Hepatocyte (in vitro differentiated cells): ENCODE results near the gene ARL14EPL. TPM values are rescaled to one million over a fixed set of nuclear protein-coding genes. Genes with fewer than 3 reads are reported as not detected.
A peak's percentile ranks its signal among the peaks of the same experiment; 100 is the strongest.

Experiments
- DNase-seq: peaks from one replicate; pipeline ENCODE4 v3.0.0-alpha.2; 2016; ENCODE audit warnings: low spot score
- H2AFZ ChIP-seq: fragments of 200-600 bp; sonication (generic); 2 replicates; pipeline ENCODE4 v1.6.0; 2016; ENCODE audit warnings: antibody characterized with exemption, mild to moderate bottlenecking
- H3K27ac ChIP-seq: fragments of 200-600 bp; sonication (generic); 2 replicates; pipeline ENCODE4 v1.5.1; 2016; ENCODE audit warnings: mild to moderate bottlenecking
- H3K27me3 ChIP-seq: fragments of 200-600 bp; sonication (generic); 2 replicates; pipeline ENCODE4 v1.6.1; 2016
- H3K36me3 ChIP-seq: fragments of 200-600 bp; sonication (generic); replicated peaks from 2 replicates; pipeline ENCODE4 v1.5.1; 2016; ENCODE audit warnings: low read depth; ENCODE audit not compliant: insufficient read depth
- H3K4me1 ChIP-seq: fragments of 200-600 bp; sonication (generic); 2 replicates; pipeline ENCODE4 v1.5.1; 2016; ENCODE audit warnings: mild to moderate bottlenecking, moderate library complexity; ENCODE audit not compliant: insufficient read depth
- H3K4me2 ChIP-seq: fragments of 200-600 bp; sonication (generic); 2 replicates; pipeline ENCODE4 v1.6.0; 2016
- H3K4me3 ChIP-seq: fragments of 200-600 bp; sonication (generic); 2 replicates; pipeline ENCODE4 v1.5.1; 2016; ENCODE audit warnings: mild to moderate bottlenecking
- H3K79me2 ChIP-seq: fragments of 200-600 bp; sonication (generic); 2 replicates; pipeline ENCODE4 v1.6.0; 2017; ENCODE audit warnings: mild to moderate bottlenecking
- H3K9me2 ChIP-seq: fragments of 200-600 bp; sonication (generic); replicated peaks from 2 replicates; pipeline ENCODE4 v1.6.0; 2017; ENCODE audit warnings: mild to moderate bottlenecking; ENCODE audit not compliant: insufficient read depth
- H3K9me3 ChIP-seq: fragments of 200-600 bp; sonication (generic); 2 replicates; pipeline ENCODE4 v1.5.1; 2016; ENCODE audit warnings: low read depth, mild to moderate bottlenecking
- H4K20me1 ChIP-seq: fragments of 200-600 bp; sonication (generic); 2 replicates; pipeline ENCODE4 v1.6.0; 2016; ENCODE audit warnings: mild to moderate bottlenecking; ENCODE audit not compliant: insufficient read depth, poor library complexity, severe bottlenecking
- CTCF ChIP-seq: fragments of 200-600 bp; sonication (generic); IDR thresholded peaks from 2 replicates; pipeline ENCODE4 v1.5.1; 2016; ENCODE audit warnings: antibody characterized with exemption, mild to moderate bottlenecking; ENCODE audit not compliant: poor library complexity
- EZH2 ChIP-seq: fragments of 200-600 bp; sonication (generic); IDR thresholded peaks from 2 replicates; pipeline ENCODE4 v1.6.1; 2016; ENCODE audit warnings: antibody characterized with exemption, mild to moderate bottlenecking, borderline replicate concordance
- EZH2phosphoT487 ChIP-seq: fragments of 200-600 bp; sonication (generic); IDR thresholded peaks from one replicate; pipeline ENCODE4 v1.6.1; 2018; ENCODE audit warnings: antibody characterized with exemption, mild to moderate bottlenecking, low read depth, moderate library complexity; ENCODE audit not compliant: unreplicated experiment, severe bottlenecking
- WGBS: methylation state at CpG from one replicate; pipeline ENCODE4 v1.1.6; 2016; ENCODE audit warnings: low lambda C conversion rate; ENCODE audit errors: missing lambda C conversion rate; 5-methylcytosine and 5-hydroxymethylcytosine counted together
- polyA plus RNA-seq: library from polyadenylated mRNA; unstranded; fragments of >200 nt; fragmentation: Nextera tagmentation; extraction: Ambion mirVana; gene quantifications from 2 replicates; pipeline ENCODE4 v1.2.1, GENCODE V29; 2016
- total RNA-seq: library from RNA; depleted of rRNA; stranded (reverse); fragments of >200 nt; gene quantifications from 2 replicates; pipeline ENCODE4 v1.2.3, GENCODE V29; 2014

ARL14EPL gene
- total and polyA plus RNA-seq, 2 experiments from 2014 or later: 0.07 TPM; not detected in 1

GRCh38 chr5:116046823-116047222, 14.6 kb downstream of the ARL14EPL start:
- WGBS: 95% methylated on average over 2 of the region's 2 CpGs
- no peak for DNase-seq
- no peaks in the 10 kb centered on the region for H3K4me1 ChIP-seq
- no peaks in the 10 kb centered on the region for H4K20me1 ChIP-seq
- H3K9me3 ChIP-seq: no peaks in the 10 kb centered on the region
- H3K9me2 ChIP-seq: no peaks in the 10 kb centered on the region
- H3K4me3 ChIP-seq: no peak overlapping the region
- no peaks in the 10 kb centered on the region for H3K27me3 ChIP-seq
- TF ChIP-seq EZH2phosphoT487: no peak
- no peak for TF ChIP-seq CTCF
- TF ChIP-seq EZH2: no peak
- no peaks in the 10 kb centered on the region for H3K79me2 ChIP-seq
- no peak overlapping the region for H3K4me2 ChIP-seq
- H2AFZ ChIP-seq: no peak overlapping the region
- H3K27ac ChIP-seq: no peak overlapping the region
- no peaks in the 10 kb centered on the region for H3K36me3 ChIP-seq

GRCh38 chr5:116058346-116058936, 26.2 kb downstream of the ARL14EPL start:
- Histone ChIP-seq H3K9me3 (no peaks in the 10 kb centered on the region), H3K36me3 (no peaks in the 10 kb centered on the region), H3K27ac (no peak overlapping the region)

GRCh38 chr5:116062352-116062751, 30.1 kb downstream of the ARL14EPL start:
- H3K9me3 ChIP-seq: no peaks in the 10 kb centered on the region
- H3K36me3 ChIP-seq: no peaks in the 10 kb centered on the region
- H4K20me1 ChIP-seq: no peaks in the 10 kb centered on the region
- peak; percentile 13 for TF ChIP-seq CTCF
- TF ChIP-seq EZH2: no peak
- H3K4me2 ChIP-seq: no peak overlapping the region
- H2AFZ ChIP-seq: no peak overlapping the region
- no peak overlapping the region for H3K27ac ChIP-seq
- H3K4me3 ChIP-seq: no peak overlapping the region
- peaks cover 8% of the 10 kb centered on the region for H3K27me3 ChIP-seq
- no peak for DNase-seq
- H3K9me2 ChIP-seq: no peaks in the 10 kb centered on the region
- 74% methylated on average over 2 of the region's 2 CpGs for WGBS
- H3K79me2 ChIP-seq: no peaks in the 10 kb centered on the region
- H3K4me1 ChIP-seq: no peaks in the 10 kb centered on the region

More at GRCh38 chr5:116058346-116058936, 26.2 kb downstream of the ARL14EPL start:
- DNase-seq: no peak
- Histone ChIP-seq H3K4me1 (no peaks in the 10 kb centered on the region), H3K27me3 (peaks cover 5% of the 10 kb centered on the region), H2AFZ (no peak overlapping the region), H4K20me1 (no peaks in the 10 kb centered on the region), H3K9me2 (no peaks in the 10 kb centered on the region), H3K4me2 (no peak overlapping the region), H3K4me3 (no peak overlapping the region), H3K79me2 (no peaks in the 10 kb centered on the region)
- no peak for TF ChIP-seq EZH2
- no peak for TF ChIP-seq CTCF
- no peak for TF ChIP-seq EZH2phosphoT487
- 87% methylated on average over 13 of the region's 13 CpGs for WGBS

GRCh38 chr5:116063950-116064349, 31.7 kb downstream of the ARL14EPL start:
- no peak for DNase-seq
- Histone ChIP-seq H4K20me1 (no peaks in the 10 kb centered on the region), H3K4me3 (no peak overlapping the region), H3K4me1 (no peaks in the 10 kb centered on the region), H3K9me3 (no peaks in the 10 kb centered on the region), H3K79me2 (no peaks in the 10 kb centered on the region), H3K9me2 (no peaks in the 10 kb centered on the region), H3K36me3 (no peaks in the 10 kb centered on the region), H3K4me2 (no peak overlapping the region), H3K27me3 (peaks cover 6% of the 10 kb centered on the region), H2AFZ (no peak overlapping the region), H3K27ac (no peak overlapping the region)
- TF ChIP-seq EZH2 (no peak), EZH2phosphoT487 (no peak), CTCF (no peak)
- WGBS: 90% methylated on average over 3 of the region's 3 CpGs
